ENCODE data around the gene TSPOAP1. TPM values are rescaled to one million over a fixed set of nuclear protein-coding genes. Genes with fewer than 3 reads are reported as not detected.

TSPOAP1 gene
- polyA plus RNA-seq, 1 experiment: 5.6 TPM

GRCh38 chr17:58265902-58266875 is 62.4 kb downstream of the TSPOAP1 start:
- POLR2A ChIA-PET: interaction anchor here (0.6 kb wide), 1 partner anchor 1409 kb away, joined by 14 read pairs; no protein-coding TSS in a partner anchor
- TF ChIP-seq, protein P1, sequence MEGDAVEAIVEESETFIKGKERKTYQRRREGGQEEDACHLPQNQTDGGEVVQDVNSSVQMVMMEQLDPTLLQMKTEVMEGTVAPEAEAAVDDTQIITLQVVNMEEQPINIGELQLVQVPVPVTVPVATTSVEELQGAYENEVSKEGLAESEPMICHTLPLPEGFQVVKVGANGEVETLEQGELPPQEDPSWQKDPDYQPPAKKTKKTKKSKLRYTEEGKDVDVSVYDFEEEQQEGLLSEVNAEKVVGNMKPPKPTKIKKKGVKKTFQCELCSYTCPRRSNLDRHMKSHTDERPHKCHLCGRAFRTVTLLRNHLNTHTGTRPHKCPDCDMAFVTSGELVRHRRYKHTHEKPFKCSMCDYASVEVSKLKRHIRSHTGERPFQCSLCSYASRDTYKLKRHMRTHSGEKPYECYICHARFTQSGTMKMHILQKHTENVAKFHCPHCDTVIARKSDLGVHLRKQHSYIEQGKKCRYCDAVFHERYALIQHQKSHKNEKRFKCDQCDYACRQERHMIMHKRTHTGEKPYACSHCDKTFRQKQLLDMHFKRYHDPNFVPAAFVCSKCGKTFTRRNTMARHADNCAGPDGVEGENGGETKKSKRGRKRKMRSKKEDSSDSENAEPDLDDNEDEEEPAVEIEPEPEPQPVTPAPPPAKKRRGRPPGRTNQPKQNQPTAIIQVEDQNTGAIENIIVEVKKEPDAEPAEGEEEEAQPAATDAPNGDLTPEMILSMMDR (IDR thresholded peaks at IDR 0.05; ENCODE audit: insufficient read depth, low read depth, low read length): no peak
- Histone ChIP-seq H3K4me3 (ENCODE audit: low read depth, low read length) (no peak overlapping the region), H3K27me3 (ENCODE audit: control insufficient read depth, insufficient read depth, low read length) (peaks cover 1% of the 10 kb centered on the region; the same call in 1 of the 2 replicates), H3K36me3 (ENCODE audit: control insufficient read depth, insufficient read depth, low read length) (no peaks in the 10 kb centered on the region)
- CTCF ChIA-PET: interaction anchor here (1.1 kb wide), 1 partner anchor 9 kb away, joined by 4 read pairs; no protein-coding TSS in a partner anchor
- no peak for DNase-seq (ENCODE audit: low read depth)

GRCh38 chr17:58265271-58265670 is 63.3 kb downstream of the TSPOAP1 start:
- POLR2A ChIA-PET: interaction anchor here (0.6 kb wide), 1 partner anchor 1408 kb away, joined by 14 read pairs; no protein-coding TSS in a partner anchor

DNA sequence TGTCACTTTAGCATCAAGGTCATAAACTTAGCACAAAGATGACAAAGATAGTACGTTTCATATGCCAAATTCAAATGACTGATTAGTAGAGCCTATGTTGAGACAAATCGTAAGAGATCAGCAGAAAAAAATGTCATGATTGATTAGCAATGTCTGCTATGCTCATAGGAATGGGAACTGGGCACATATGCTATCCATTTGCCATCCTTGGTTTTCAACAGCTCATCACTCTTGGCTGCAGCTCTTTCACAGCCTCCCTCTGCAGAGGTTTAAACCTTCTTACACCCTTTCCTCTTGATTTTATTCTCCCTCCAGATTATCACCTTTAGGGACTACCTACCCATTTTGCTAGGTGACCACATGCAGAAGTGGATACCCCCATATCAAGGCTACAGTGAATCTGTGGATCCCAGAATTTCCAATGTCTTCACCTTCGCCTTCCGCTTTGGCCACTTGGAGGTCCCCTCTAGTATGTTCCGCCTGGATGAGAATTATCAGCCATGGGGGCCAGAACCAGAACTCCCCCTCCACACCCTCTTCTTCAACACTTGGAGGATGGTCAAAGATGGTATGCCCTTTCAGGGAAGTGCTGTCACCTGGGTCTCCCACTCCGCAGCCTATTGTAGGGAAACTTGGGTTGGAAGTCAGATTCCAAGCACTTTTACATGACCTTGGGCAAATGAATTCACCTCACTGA is 64.0 kb downstream of the TSPOAP1 start:
- Histone ChIP-seq H3K4me3 (ENCODE audit: low read depth, low read length) (no peak overlapping the region), H3K36me3 (ENCODE audit: control insufficient read depth, insufficient read depth, low read length) (no peaks in the 10 kb centered on the region), H3K27me3 (ENCODE audit: control insufficient read depth, insufficient read depth, low read length) (peaks cover 1% of the 10 kb centered on the region; the same call in 1 of the 2 replicates)
- TF ChIP-seq, protein P1 (IDR thresholded peaks at IDR 0.05; ENCODE audit: insufficient read depth, low read depth, low read length): no peak
- ChIA-PET POLR2A (no interaction called here), CTCF (no interaction called here)
- no peak for DNase-seq (ENCODE audit: low read depth)

More at GRCh38 chr17:58265271-58265670, 63.3 kb downstream of the TSPOAP1 start:
- CTCF ChIA-PET: no interaction called here
- H3K27me3 ChIP-seq (ENCODE audit: control insufficient read depth, insufficient read depth, low read length): peaks cover 1% of the 10 kb centered on the region; the same call in 1 of the 2 replicates
- H3K36me3 ChIP-seq (ENCODE audit: control insufficient read depth, insufficient read depth, low read length): no peaks in the 10 kb centered on the region
- TF ChIP-seq, protein P1 (IDR thresholded peaks at IDR 0.05; ENCODE audit: insufficient read depth, low read depth, low read length): no peak
- no peak for DNase-seq (ENCODE audit: low read depth)
- H3K4me3 ChIP-seq (ENCODE audit: low read depth, low read length): no peak overlapping the region

DNA sequence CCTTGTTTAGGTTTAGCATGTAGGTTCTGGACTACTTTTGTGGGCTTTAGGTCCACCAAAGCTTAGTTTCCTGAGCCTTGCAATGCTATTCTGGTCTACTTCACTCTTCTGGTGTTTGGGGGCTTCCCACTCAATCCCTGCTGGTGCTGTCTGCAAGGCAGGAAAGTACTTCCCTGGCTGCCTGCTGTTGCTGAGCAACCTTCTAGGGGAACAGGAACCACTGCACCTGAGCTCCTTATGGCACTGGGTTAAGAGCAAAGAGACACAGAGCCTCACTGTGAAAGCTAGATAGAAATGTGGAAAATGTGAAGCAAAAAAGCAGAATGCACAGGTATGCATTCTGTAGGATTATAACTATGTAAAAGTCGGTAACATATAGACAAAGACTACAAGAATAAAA is 64.8 kb downstream of the TSPOAP1 start:
- no peak overlapping the region for H3K4me3 ChIP-seq (ENCODE audit: low read depth, low read length)
- no peak for DNase-seq (ENCODE audit: low read depth)
- POLR2A ChIA-PET: no interaction called here
- CTCF ChIA-PET: interaction anchor here (1.4 kb wide), 1 partner anchor 14 kb away, joined by 5 read pairs; no protein-coding TSS in a partner anchor
- H3K27me3 ChIP-seq (ENCODE audit: control insufficient read depth, insufficient read depth, low read length): peaks cover 1% of the 10 kb centered on the region; the same call in 1 of the 2 replicates
- TF ChIP-seq, protein P1 (IDR thresholded peaks at IDR 0.05; ENCODE audit: insufficient read depth, low read depth, low read length): no peak
- no peaks in the 10 kb centered on the region for H3K36me3 ChIP-seq (ENCODE audit: control insufficient read depth, insufficient read depth, low read length)

- ChIA-PET POLR2A (no interaction called here), CTCF (no interaction called here)
- no peak for DNase-seq (ENCODE audit: low read depth)
- no peaks in the 10 kb centered on the region for H3K36me3 ChIP-seq (ENCODE audit: control insufficient read depth, insufficient read depth, low read length)
- no peak overlapping the region for H3K4me3 ChIP-seq (ENCODE audit: low read depth, low read length)
- peaks cover 1% of the 10 kb centered on the region; the same call in 1 of the 2 replicates for H3K27me3 ChIP-seq (ENCODE audit: control insufficient read depth, insufficient read depth, low read length)
- TF ChIP-seq, protein P1 (IDR thresholded peaks at IDR 0.05; ENCODE audit: insufficient read depth, low read depth, low read length): no peak
Observed at GRCh38 chr17:58262149-58262548, 66.4 kb downstream of the TSPOAP1 start.

All from BJ (cell line).